ENCODE measurements around the gene IL25. TPM values are rescaled to one million over a fixed set of nuclear protein-coding genes. Genes with fewer than 3 reads are reported as not detected.
"Not testable (repeated sequence)": the region's sequence is repeated elsewhere in the genome, so short reads cannot be mapped to it uniquely, and the experiment has no call there.

Gene IL25
- total RNA-seq, 6 donors from 2014 or later: not detected

- Histone ChIP-seq H3K36me3 (no peaks in the 10 kb centered on the region), H3K27me3 (no peaks in the 10 kb centered on the region), H3K27ac (no peak overlapping the region), H3K9me3 (no peaks in the 10 kb centered on the region), H3K4me3 (no peak overlapping the region), H3K4me1 (no peaks in the 10 kb centered on the region)
- DNase-seq (no peak), ATAC-seq (ENCODE audit: low FRiP score in 2 of 2) (no peak)
- WGBS, 2 donors: 89% methylated on average over 10 of the region's 10 CpGs
- TF ChIP-seq CTCF (IDR thresholded peaks at IDR 0.05): no peak
- no peak for TF ChIP-seq POLR2A (IDR thresholded peaks at IDR 0.05)
- TF ChIP-seq EP300 (IDR thresholded peaks at IDR 0.05): no peak
- no peak for TF ChIP-seq POLR2AphosphoS5 (IDR thresholded peaks at IDR 0.05)
These were observed 23.5 kb downstream of the IL25 start for GRCh38 chr14:23396126-23396525.

GRCh38 chr14:23396781-23397407 lies 24.3 kb downstream of the IL25 start:
- Histone ChIP-seq H3K27me3 (no peaks in the 10 kb centered on the region), H3K9me3 (no peaks in the 10 kb centered on the region), H3K4me1 (no peaks in the 10 kb centered on the region), H3K27ac (no peak overlapping the region), H3K4me3 (no peak overlapping the region), H3K36me3 (no peaks in the 10 kb centered on the region)
- ATAC-seq (ENCODE audit: low FRiP score in 2 of 2): no peak
- TF ChIP-seq POLR2AphosphoS5 (IDR thresholded peaks at IDR 0.05): no peak
- TF ChIP-seq CTCF (IDR thresholded peaks at IDR 0.05): no peak
- no peak for TF ChIP-seq POLR2A (IDR thresholded peaks at IDR 0.05)
- no peak for TF ChIP-seq EP300 (IDR thresholded peaks at IDR 0.05)
- no peak for DNase-seq
- WGBS, 2 donors: 79 to 93% methylated on average over 4 to 10 of the region's 10 CpGs

DNA sequence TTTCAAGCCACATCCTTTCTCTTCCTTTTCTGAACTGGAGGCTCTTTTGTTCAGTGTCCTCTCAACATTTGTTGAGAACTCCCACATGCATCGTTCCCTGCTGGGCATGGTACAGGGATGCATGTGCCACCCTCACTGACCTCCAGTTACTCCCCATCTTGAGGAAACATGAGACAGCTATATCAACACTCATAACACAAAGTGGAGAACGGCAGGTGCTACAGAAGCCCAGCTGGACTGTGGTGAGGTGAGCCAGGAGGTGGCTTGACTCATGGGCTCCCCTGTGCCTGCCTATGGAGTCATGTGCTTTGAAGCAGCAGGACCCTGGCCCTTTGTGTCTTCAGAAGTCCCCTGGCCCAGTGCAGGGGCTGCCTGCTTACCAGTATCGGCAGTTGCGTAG lies 25.7 kb downstream of the IL25 start:
- TF ChIP-seq CTCF (IDR thresholded peaks at IDR 0.05): no peak
- no peak for TF ChIP-seq EP300 (IDR thresholded peaks at IDR 0.05)
- no peak for TF ChIP-seq POLR2A (IDR thresholded peaks at IDR 0.05)
- no peak for TF ChIP-seq POLR2AphosphoS5 (IDR thresholded peaks at IDR 0.05)
- H3K9me3 ChIP-seq: no peaks in the 10 kb centered on the region
- no peaks in the 10 kb centered on the region for H3K36me3 ChIP-seq
- H3K4me1 ChIP-seq: no peaks in the 10 kb centered on the region
- H3K27ac ChIP-seq: no peak overlapping the region
- H3K4me3 ChIP-seq: no peak overlapping the region
- ATAC-seq (ENCODE audit: low FRiP score in 2 of 2): no peak
- 82 to 89% methylated on average over 4 of the region's 4 CpGs for WGBS, 2 donors
- DNase-seq: no peak
- H3K27me3 ChIP-seq: no peaks in the 10 kb centered on the region

GRCh38 chr14:23399136-23399535 lies 26.5 kb downstream of the IL25 start:
- H3K9me3 ChIP-seq: no peaks in the 10 kb centered on the region
- no peak for TF ChIP-seq EP300 (IDR thresholded peaks at IDR 0.05)
- no peak for TF ChIP-seq POLR2A (IDR thresholded peaks at IDR 0.05)

DNA sequence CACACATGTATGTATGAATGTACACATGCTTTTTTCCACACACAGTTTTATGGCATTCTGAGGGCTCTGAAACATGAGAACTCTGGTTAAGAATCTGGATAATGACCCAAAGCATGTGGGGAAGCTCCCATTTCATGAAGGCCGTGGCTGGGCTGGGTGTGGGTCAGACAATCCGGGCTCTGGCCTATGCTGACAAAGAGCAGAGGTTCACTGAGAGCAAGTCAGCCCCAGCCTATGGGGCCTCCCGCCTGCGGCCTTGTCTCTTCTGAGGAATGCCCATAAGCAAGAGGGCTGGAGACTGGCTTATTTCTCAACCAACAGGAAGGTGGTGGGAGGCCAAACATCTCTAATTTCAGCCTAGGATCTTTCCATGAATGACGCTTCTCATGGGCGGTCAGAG lies 27.0 kb downstream of the IL25 start:
- ATAC-seq (ENCODE audit: low FRiP score in 2 of 2): no peak
- TF ChIP-seq POLR2A (IDR thresholded peaks at IDR 0.05): no peak
- TF ChIP-seq POLR2AphosphoS5 (IDR thresholded peaks at IDR 0.05): no peak
- TF ChIP-seq CTCF (IDR thresholded peaks at IDR 0.05): no peak
- no peak for TF ChIP-seq EP300 (IDR thresholded peaks at IDR 0.05)
- H3K4me3 ChIP-seq: no peak overlapping the region
- H3K27me3 ChIP-seq: no peaks in the 10 kb centered on the region
- no peak overlapping the region for H3K27ac ChIP-seq
- no peak for DNase-seq
- 79 to 96% methylated on average over 2 to 6 of the region's 6 CpGs for WGBS, 2 donors
- H3K4me1 ChIP-seq: no peaks in the 10 kb centered on the region
- no peaks in the 10 kb centered on the region for H3K9me3 ChIP-seq
- H3K36me3 ChIP-seq: no peaks in the 10 kb centered on the region

More at GRCh38 chr14:23399136-23399535, 26.5 kb downstream of the IL25 start:
- ATAC-seq (ENCODE audit: low FRiP score in 2 of 2): no peak
- no peak overlapping the region for H3K4me3 ChIP-seq
- 59 to 89% methylated on average over 3 of the region's 3 CpGs for WGBS, 2 donors
- no peaks in the 10 kb centered on the region for H3K4me1 ChIP-seq
- no peaks in the 10 kb centered on the region for H3K27me3 ChIP-seq
- no peak overlapping the region for H3K27ac ChIP-seq
- DNase-seq: no peak
- H3K36me3 ChIP-seq: no peaks in the 10 kb centered on the region

GRCh38 chr14:23400496-23401149 lies 28.0 kb downstream of the IL25 start:
- ATAC-seq (ENCODE audit: low FRiP score in 2 of 2): not testable (repeated sequence)

More at GRCh38 chr14:23400496-23401149, 28.0 kb downstream of the IL25 start:
- not testable (repeated sequence) for H3K4me1 ChIP-seq, H3K4me3 ChIP-seq, H3K9me3 ChIP-seq, DNase-seq, H3K27me3 ChIP-seq, H3K36me3 ChIP-seq, H3K27ac ChIP-seq
- 82 to 84% methylated on average over 15 to 16 of the region's 16 CpGs for WGBS, 2 donors

Data from upper lobe of left lung (tissue), 6 donors.